Femur (tissue), 1 donor: ENCODE results near the gene UTP25.

Experiments used
- DNase-seq: peaks from one replicate; pipeline ENCODE4 v3.0.0-alpha.2; 2017

UTP25 gene

GRCh38 chr1:209840611-209841010, 12.8 kb downstream of the UTP25 start:
- DNase-seq, result no peak

- no peak for DNase-seq
These were observed 17.1 kb downstream of the UTP25 start for GRCh38 chr1:209844695-209845407.

- no peak for DNase-seq
These were observed 17.6 kb downstream of the UTP25 start for GRCh38 chr1:209845408-209845725.

- no peak for DNase-seq
These were observed 21.6 kb downstream of the UTP25 start for GRCh38 chr1:209849388-209849787.

- peak; percentile 31 for DNase-seq
These were observed 22.7 kb downstream of the UTP25 start for GRCh38 chr1:209850342-209850979.

- DNase-seq, result no peak
These were observed 25.9 kb downstream of the UTP25 start for GRCh38 chr1:209853676-209854075.

GRCh38 chr1:209854196-209854595, 26.4 kb downstream of the UTP25 start:
- no peak for DNase-seq

GRCh38 chr1:209855006-209855405, 27.2 kb downstream of the UTP25 start:
- no peak for DNase-seq

- DNase-seq, result no peak
These were observed 27.9 kb downstream of the UTP25 start for GRCh38 chr1:209855623-209856022.

- DNase-seq, result no peak
These were observed 30.9 kb downstream of the UTP25 start for GRCh38 chr1:209858561-209859103.

- DNase-seq, result peak; percentile 78
These were observed 32.6 kb downstream of the UTP25 start for GRCh38 chr1:209860293-209860881.

GRCh38 chr1:209861242-209861641, 33.5 kb downstream of the UTP25 start:
- no peak for DNase-seq

- DNase-seq, result no peak
These were observed 34.9 kb downstream of the UTP25 start for GRCh38 chr1:209862391-209863356.

GRCh38 chr1:209863766-209864485, 36.2 kb downstream of the UTP25 start:
- no peak for DNase-seq

- no peak for DNase-seq
These were observed 38.4 kb downstream of the UTP25 start for GRCh38 chr1:209866201-209866600.

- peak; percentile 34 for DNase-seq
These were observed 41.7 kb downstream of the UTP25 start for GRCh38 chr1:209869291-209870149.

- peak; percentile 66 for DNase-seq
These were observed 42.5 kb downstream of the UTP25 start for GRCh38 chr1:209870151-209870831.

- no peak for DNase-seq
These were observed 43.2 kb downstream of the UTP25 start for GRCh38 chr1:209871006-209871405.

GRCh38 chr1:209871430-209871829, 43.7 kb downstream of the UTP25 start:
- no peak for DNase-seq

GRCh38 chr1:209873067-209873799, 45.5 kb downstream of the UTP25 start:
- no peak for DNase-seq
